ENCODE measurements around the gene PACSIN1.

- TF ChIP-seq, protein P1, sequence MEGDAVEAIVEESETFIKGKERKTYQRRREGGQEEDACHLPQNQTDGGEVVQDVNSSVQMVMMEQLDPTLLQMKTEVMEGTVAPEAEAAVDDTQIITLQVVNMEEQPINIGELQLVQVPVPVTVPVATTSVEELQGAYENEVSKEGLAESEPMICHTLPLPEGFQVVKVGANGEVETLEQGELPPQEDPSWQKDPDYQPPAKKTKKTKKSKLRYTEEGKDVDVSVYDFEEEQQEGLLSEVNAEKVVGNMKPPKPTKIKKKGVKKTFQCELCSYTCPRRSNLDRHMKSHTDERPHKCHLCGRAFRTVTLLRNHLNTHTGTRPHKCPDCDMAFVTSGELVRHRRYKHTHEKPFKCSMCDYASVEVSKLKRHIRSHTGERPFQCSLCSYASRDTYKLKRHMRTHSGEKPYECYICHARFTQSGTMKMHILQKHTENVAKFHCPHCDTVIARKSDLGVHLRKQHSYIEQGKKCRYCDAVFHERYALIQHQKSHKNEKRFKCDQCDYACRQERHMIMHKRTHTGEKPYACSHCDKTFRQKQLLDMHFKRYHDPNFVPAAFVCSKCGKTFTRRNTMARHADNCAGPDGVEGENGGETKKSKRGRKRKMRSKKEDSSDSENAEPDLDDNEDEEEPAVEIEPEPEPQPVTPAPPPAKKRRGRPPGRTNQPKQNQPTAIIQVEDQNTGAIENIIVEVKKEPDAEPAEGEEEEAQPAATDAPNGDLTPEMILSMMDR (conservative IDR thresholded peaks at IDR 0.05; ENCODE audit: low read depth, low read length), result no peak
- no peak for TF ChIP-seq EZH2 (IDR thresholded peaks at IDR 0.05; ENCODE audit: borderline replicate concordance, low read depth, low read length, poor library complexity, severe bottlenecking)
Measured at GRCh38 chr6:34441526-34441925, 24.4 kb upstream of the PACSIN1 start.
